GM19099 (cell line): ENCODE data around the gene NEMP1.

ENCODE experiments used
- POLR2A ChIP-seq: IDR thresholded peaks from 3 replicates; pipeline ENCODE4 v1.6.1; 2011; ENCODE audit warnings: low read depth; ENCODE audit not compliant: insufficient read length; ENCODE audit errors: extremely low read depth

Gene NEMP1

GRCh38 chr12:57005980-57006808 lies 72.4 kb downstream of the NEMP1 start, which contains the start of gene ZBTB39:
ZBTB39 (minus strand) TSS chr12:57006546; CDS start chr12:57004917, 1,629 bp downstream.
- peak; percentile 80 for TF ChIP-seq POLR2A
